Osteocyte (in vitro differentiated cells): Measurements from ENCODE around the gene SIX3. TPM values are rescaled to one million over a fixed set of nuclear protein-coding genes. Genes with fewer than 3 reads are reported as not detected.

Experiments
- DNase-seq: peaks from one replicate; pipeline ENCODE4 v3.0.0; 2021; ENCODE audit warnings: mixed read lengths; ENCODE audit not compliant: unreplicated experiment; ENCODE audit errors: extremely low spot score
- H3K27ac Mint-ChIP-seq: one replicate; pipeline ENCODE4 v1.8.0; 2021; ENCODE audit warnings: mild to moderate bottlenecking, mixed read lengths; ENCODE audit not compliant: unreplicated experiment
- H3K27me3 Mint-ChIP-seq: one replicate; pipeline ENCODE4 v1.8.0; 2021; ENCODE audit warnings: mixed read lengths; ENCODE audit not compliant: unreplicated experiment
- H3K36me3 Mint-ChIP-seq: one replicate; pipeline ENCODE4 v1.8.0; 2021; ENCODE audit warnings: mixed read lengths; ENCODE audit not compliant: unreplicated experiment
- H3K4me1 Mint-ChIP-seq: one replicate; pipeline ENCODE4 v1.8.0; 2021; ENCODE audit warnings: mixed read lengths; ENCODE audit not compliant: unreplicated experiment
- H3K4me3 Mint-ChIP-seq: one replicate; pipeline ENCODE4 v1.8.0; 2021; ENCODE audit warnings: mild to moderate bottlenecking, moderate library complexity, mixed read lengths; ENCODE audit not compliant: unreplicated experiment
- H3K9me3 Mint-ChIP-seq: one replicate; pipeline ENCODE4 v1.8.0; 2021; ENCODE audit warnings: mixed read lengths; ENCODE audit not compliant: unreplicated experiment
- CTCF ChIP-seq: fragments of 200-600 bp; sonication (generic); IDR thresholded peaks from 2 replicates; pipeline ENCODE4 v1.5.0; 2021; ENCODE audit warnings: antibody characterized with exemption, mild to moderate bottlenecking, moderate library complexity
- total RNA-seq: library from RNA; stranded (reverse); gene quantifications from 2 replicates; pipeline ENCODE4 v1.2.1, GENCODE V29; 2021

The SIX3 gene
- total RNA-seq, 1 donor from 2014 or later: not detected

DNA sequence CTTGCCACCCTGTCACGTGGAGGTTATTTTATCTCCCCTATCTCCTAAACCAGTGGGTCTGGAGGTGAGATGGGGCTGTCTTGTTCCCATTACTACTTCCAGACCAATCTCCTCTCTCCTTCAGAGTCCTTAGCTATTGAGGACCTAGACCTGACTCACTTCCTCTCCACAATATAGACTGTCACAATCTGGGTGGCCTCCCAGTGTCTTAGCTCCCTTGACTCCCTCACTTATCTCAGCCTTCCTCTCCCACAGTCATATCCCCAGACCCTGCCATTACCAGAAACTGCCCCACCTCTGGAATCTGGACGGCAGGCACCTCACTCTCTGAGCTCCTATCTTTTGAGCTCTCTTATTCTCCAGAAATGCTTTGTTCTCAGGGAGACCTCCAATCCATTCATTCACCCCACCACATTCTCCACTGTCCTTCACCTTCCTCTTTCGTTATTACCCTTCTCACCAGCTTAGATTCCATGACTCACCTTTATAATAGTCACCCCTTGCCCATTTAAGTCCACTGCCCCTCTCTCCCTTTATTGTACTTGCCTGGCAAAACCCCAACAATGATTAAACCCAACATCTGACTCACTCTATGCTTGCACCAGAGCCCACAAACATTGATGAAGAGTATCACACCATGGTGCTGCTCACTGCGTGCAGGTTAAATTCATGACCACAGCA is 23.3 kb upstream of the SIX3 start:
- Mint-ChIP-seq H3K4me1 (no peaks in the 10 kb centered on the region), H3K27ac (no peak overlapping the region), H3K9me3 (no peaks in the 10 kb centered on the region), H3K4me3 (no peak overlapping the region), H3K27me3 (peaks cover 89% of the 10 kb centered on the region), H3K36me3 (no peaks in the 10 kb centered on the region)
- no peak for DNase-seq
- no peak for TF ChIP-seq CTCF

DNA sequence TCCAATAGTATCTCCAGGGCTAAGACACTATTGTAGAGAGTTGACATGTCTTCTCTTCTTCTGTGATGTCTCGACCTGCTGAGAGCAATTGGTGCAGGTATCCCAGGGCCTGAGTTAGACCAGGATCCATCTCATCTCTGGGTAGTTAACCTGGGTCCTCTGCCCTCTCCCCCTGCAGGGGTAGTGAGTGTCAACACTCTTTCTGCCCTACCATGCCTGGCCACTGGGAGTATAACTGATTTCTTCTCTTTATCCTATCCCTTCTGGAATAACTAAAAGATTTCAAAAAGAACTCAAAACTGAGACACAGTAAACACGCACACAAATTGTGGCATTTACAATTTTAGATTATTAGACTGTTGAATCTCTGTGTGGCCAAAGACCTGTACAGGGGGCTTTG is 20.8 kb upstream of the SIX3 start:
- Mint-ChIP-seq H3K4me1 (no peaks in the 10 kb centered on the region), H3K36me3 (no peaks in the 10 kb centered on the region), H3K27ac (no peak overlapping the region), H3K27me3 (peaks cover 96% of the 10 kb centered on the region), H3K9me3 (no peaks in the 10 kb centered on the region), H3K4me3 (no peak overlapping the region)
- no peak for DNase-seq
- no peak for TF ChIP-seq CTCF

GRCh38 chr2:44922776-44923175 is 18.7 kb upstream of the SIX3 start:
- H3K9me3 Mint-ChIP-seq: no peaks in the 10 kb centered on the region
- H3K4me3 Mint-ChIP-seq: no peak overlapping the region
- peaks cover 94% of the 10 kb centered on the region for H3K27me3 Mint-ChIP-seq
- no peaks in the 10 kb centered on the region for H3K4me1 Mint-ChIP-seq
- no peak for TF ChIP-seq CTCF
- DNase-seq: no peak
- H3K27ac Mint-ChIP-seq: no peak overlapping the region
- no peaks in the 10 kb centered on the region for H3K36me3 Mint-ChIP-seq

DNA sequence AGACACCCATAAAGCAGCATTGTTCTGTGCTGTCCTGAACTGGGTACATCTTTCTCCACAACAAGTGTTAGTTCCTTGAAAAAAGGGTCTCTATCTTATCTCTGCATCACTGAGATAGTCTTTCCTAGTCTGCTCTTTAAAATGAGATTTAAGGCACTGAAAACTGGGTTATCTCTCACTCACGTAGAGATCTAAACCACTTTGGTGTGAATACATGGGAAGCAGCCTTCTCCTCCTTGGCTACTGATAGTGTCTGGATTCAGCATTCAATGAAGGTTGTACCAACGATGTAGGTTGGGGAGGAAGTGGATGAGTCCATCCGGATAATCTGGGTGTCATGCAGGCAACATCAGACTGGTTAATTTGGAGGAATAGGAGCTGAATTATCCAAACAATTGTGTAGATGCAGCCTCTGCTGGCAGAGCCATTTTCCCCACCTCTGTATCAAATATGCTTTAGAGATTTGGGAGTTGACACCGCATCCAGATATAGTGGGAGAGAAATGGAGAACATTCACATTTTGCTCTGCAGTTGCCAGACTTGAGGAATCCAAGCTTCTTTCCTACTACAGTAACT is 15.9 kb upstream of the SIX3 start:
- no peak overlapping the region for H3K4me3 Mint-ChIP-seq
- no peak for TF ChIP-seq CTCF
- H3K36me3 Mint-ChIP-seq: no peaks in the 10 kb centered on the region
- peaks cover 13% of the 10 kb centered on the region for H3K4me1 Mint-ChIP-seq
- no peak overlapping the region for H3K27ac Mint-ChIP-seq
- no peak for DNase-seq
- peaks cover 85% of the 10 kb centered on the region for H3K27me3 Mint-ChIP-seq
- no peaks in the 10 kb centered on the region for H3K9me3 Mint-ChIP-seq

GRCh38 chr2:44926957-44927356 is 14.5 kb upstream of the SIX3 start:
- Mint-ChIP-seq H3K9me3 (no peaks in the 10 kb centered on the region), H3K4me3 (no peak overlapping the region), H3K4me1 (peaks cover 13% of the 10 kb centered on the region), H3K27ac (no peak overlapping the region), H3K27me3 (peaks cover 85% of the 10 kb centered on the region), H3K36me3 (no peaks in the 10 kb centered on the region)
- no peak for TF ChIP-seq CTCF
- no peak for DNase-seq
